ENCODE data around the gene VCX2. TPM values are rescaled to one million over a fixed set of nuclear protein-coding genes. Genes with fewer than 3 reads are reported as not detected.

The VCX2 gene
- polyA plus RNA-seq, 3 donors = not detected

DNA sequence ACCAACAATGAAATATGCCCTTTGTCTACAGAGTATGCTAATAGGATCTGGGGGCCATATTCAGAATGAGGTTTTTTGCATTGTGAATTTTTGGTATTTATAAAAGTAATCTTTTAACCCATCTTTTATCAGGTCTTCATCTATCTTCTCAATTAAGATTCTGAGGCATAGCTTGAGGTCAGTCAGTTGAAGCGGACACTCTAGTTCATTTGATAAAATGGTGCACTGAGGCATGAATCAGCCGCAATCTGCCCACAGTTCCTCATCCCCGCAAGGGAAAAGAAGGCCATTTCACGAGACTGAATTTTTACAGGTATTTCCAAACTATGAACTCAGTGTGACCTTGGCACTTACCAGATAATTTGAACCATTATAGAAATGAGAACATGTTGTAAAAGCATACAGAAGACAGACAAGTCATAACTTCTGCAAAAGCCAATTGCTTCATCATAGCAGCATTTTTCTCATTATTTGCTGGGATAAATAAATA is 19.3 kb upstream of the VCX2 start:
- H3K4me3 Mint-ChIP-seq = no peak overlapping the region
- Histone ChIP-seq H3K4me1 (ENCODE audit: control insufficient read depth in 1 of 2, insufficient read depth in 2 of 2, low read length in 2 of 2) (no peaks in the 10 kb centered on the region), H3K9me3 (replicated peaks in 1 of 2; ENCODE audit: control insufficient read depth in 1 of 2, insufficient read depth in 1 of 2, low read length in 2 of 2) (peaks cover 0 to 4% of the 10 kb centered on the region in 2 donors), H3K9ac (ENCODE audit: insufficient read depth, low read length, poor library complexity, severe bottlenecking) (no peak overlapping the region), H2AFZ (ENCODE audit: insufficient read depth, low read depth, low read length, poor library complexity, severe bottlenecking) (no peak overlapping the region), H3K27ac (ENCODE audit: low read depth in 1 of 2, low read length in 2 of 2) (no peak overlapping the region), H3K27me3 (ENCODE audit: control insufficient read depth in 2 of 2, insufficient read depth in 2 of 2, low read length in 2 of 2) (no peaks in the 10 kb centered on the region), H4K20me1 (ENCODE audit: insufficient read depth, low read length) (no peaks in the 10 kb centered on the region), H3K36me3 (replicated peaks in 1 of 2; ENCODE audit: control insufficient read depth in 1 of 2, insufficient read depth in 2 of 2, low read length in 2 of 2) (no peaks in the 10 kb centered on the region), H3K4me3 (replicated peaks in 1 of 3; ENCODE audit: low read depth in 2 of 3, low read length in 3 of 3) (no peak overlapping the region), H3K79me2 (ENCODE audit: insufficient read depth, low read length) (no peaks in the 10 kb centered on the region), H3K4me2 (replicated peaks; ENCODE audit: extremely low read depth, low read length, poor library complexity, severe bottlenecking) (no peak overlapping the region)
- no peak overlapping the region for H3K27ac Mint-ChIP-seq
- TF ChIP-seq, protein P1, sequence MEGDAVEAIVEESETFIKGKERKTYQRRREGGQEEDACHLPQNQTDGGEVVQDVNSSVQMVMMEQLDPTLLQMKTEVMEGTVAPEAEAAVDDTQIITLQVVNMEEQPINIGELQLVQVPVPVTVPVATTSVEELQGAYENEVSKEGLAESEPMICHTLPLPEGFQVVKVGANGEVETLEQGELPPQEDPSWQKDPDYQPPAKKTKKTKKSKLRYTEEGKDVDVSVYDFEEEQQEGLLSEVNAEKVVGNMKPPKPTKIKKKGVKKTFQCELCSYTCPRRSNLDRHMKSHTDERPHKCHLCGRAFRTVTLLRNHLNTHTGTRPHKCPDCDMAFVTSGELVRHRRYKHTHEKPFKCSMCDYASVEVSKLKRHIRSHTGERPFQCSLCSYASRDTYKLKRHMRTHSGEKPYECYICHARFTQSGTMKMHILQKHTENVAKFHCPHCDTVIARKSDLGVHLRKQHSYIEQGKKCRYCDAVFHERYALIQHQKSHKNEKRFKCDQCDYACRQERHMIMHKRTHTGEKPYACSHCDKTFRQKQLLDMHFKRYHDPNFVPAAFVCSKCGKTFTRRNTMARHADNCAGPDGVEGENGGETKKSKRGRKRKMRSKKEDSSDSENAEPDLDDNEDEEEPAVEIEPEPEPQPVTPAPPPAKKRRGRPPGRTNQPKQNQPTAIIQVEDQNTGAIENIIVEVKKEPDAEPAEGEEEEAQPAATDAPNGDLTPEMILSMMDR (IDR thresholded peaks at IDR 0.05) = no peak
- DNase-seq = no peak
- no peaks in the 10 kb centered on the region for H3K36me3 Mint-ChIP-seq
- no peaks in the 10 kb centered on the region for H3K27me3 Mint-ChIP-seq (ENCODE audit: low read depth in 3 of 3)
- no peaks in the 10 kb centered on the region for H3K4me1 Mint-ChIP-seq
- intact Hi-C loops (cut with micrococcal nuclease) = no loop called here
- no CpG with 5 or more reads among the region's 4 CpGs for WGBS (ENCODE audit: insufficient coverage)
- H3K9me3 Mint-ChIP-seq = peaks cover 0 to 11% (median 3%) of the 10 kb centered on the region in 7 donors

DNA sequence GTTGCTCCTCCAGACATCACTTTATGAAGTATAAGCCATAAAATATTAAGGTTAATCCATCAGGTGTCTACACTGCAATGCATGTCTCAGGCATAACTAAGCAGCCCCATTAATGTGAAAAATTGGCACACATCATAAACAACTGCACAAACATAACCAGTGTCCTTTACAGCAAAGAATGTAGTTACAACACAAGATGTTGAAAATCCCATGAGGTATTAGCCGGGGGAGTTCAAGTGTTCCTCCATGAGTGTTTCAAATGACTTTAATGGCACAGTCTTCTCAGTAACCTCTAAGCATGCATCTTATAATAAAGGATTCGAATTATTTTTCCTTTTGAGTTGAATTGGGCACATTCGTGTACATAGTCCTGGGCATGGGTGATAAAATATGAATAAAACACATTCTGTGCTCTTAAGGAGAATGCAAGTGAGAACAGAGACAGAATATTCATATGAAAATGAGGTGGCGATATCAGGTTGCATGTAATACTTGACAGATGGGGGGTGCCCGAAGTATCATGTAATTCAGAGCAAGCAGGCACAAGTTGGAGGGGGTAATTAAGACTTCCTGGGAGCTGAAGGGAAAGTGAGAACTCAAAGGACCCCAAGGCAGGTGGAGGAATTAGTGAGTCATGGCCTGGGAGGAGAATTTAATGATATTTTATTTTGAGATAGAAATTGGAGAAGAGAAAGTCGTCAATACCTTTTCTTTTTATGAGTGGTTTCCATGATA is 18.2 kb upstream of the VCX2 start:
- Histone ChIP-seq H3K4me3 (replicated peaks in 1 of 3; ENCODE audit: low read depth in 2 of 3, low read length in 3 of 3) (no peak overlapping the region), H3K79me2 (ENCODE audit: insufficient read depth, low read length) (no peaks in the 10 kb centered on the region), H2AFZ (ENCODE audit: insufficient read depth, low read depth, low read length, poor library complexity, severe bottlenecking) (no peak overlapping the region), H3K27me3 (ENCODE audit: control insufficient read depth in 2 of 2, insufficient read depth in 2 of 2, low read length in 2 of 2) (no peaks in the 10 kb centered on the region), H3K9ac (ENCODE audit: insufficient read depth, low read length, poor library complexity, severe bottlenecking) (no peak overlapping the region), H3K9me3 (replicated peaks in 1 of 2; ENCODE audit: control insufficient read depth in 1 of 2, insufficient read depth in 1 of 2, low read length in 2 of 2) (no peaks in the 10 kb centered on the region), H3K27ac (ENCODE audit: low read depth in 1 of 2, low read length in 2 of 2) (no peak overlapping the region), H4K20me1 (ENCODE audit: insufficient read depth, low read length) (no peaks in the 10 kb centered on the region), H3K4me2 (replicated peaks; ENCODE audit: extremely low read depth, low read length, poor library complexity, severe bottlenecking) (no peak overlapping the region), H3K36me3 (replicated peaks in 1 of 2; ENCODE audit: control insufficient read depth in 1 of 2, insufficient read depth in 2 of 2, low read length in 2 of 2) (no peaks in the 10 kb centered on the region), H3K4me1 (ENCODE audit: control insufficient read depth in 1 of 2, insufficient read depth in 2 of 2, low read length in 2 of 2) (no peaks in the 10 kb centered on the region)
- TF ChIP-seq, protein P1 (IDR thresholded peaks at IDR 0.05) = no peak
- Mint-ChIP-seq H3K9me3 (peaks cover 0 to 9% (median 2%) of the 10 kb centered on the region in 7 donors), H3K4me1 (no peaks in the 10 kb centered on the region), H3K36me3 (no peaks in the 10 kb centered on the region), H3K27me3 (ENCODE audit: low read depth in 3 of 3) (peaks cover 0 to under 1% (median 0%) of the 10 kb centered on the region in 3 donors), H3K27ac (no peak overlapping the region), H3K4me3 (no peak overlapping the region)
- intact Hi-C loops (cut with micrococcal nuclease) = no loop called here
- DNase-seq = no peak
- WGBS (ENCODE audit: insufficient coverage) = 100% methylated on average over 2 of the region's 6 CpGs

Data from CD14-positive monocyte (primary cell).